Gastroesophageal sphincter (tissue), 3 donors: Measurements from ENCODE around the gene AGBL3.

Source experiments
- POLR2A ChIP-seq, 2 donors: fragments of 450-650 bp; IDR thresholded peaks; one replicate each; pipeline ENCODE4 v1.6.1; 2017; ENCODE audit warnings: antibody characterized with exemption in 2 of 2, mild to moderate bottlenecking in 2 of 2, moderate library complexity in 1 of 2
- POLR2AphosphoS5 ChIP-seq: sonication (generic); formaldehyde crosslinking; IDR thresholded peaks from one replicate; pipeline ENCODE4 v1.6.1; 2017; ENCODE audit warnings: antibody characterized with exemption
- TF ChIP-seq, protein P1 (sequence below), 4 experiments: fragments of 200-600 bp in 2 of 4; fragments of 450-650 bp in 2 of 4; sonication (generic) in 1 of 4; IDR thresholded peaks; one replicate each; pipeline ENCODE4 v1.5.1; 2017 to 2019; ENCODE audit warnings: antibody characterized with exemption in 4 of 4, mild to moderate bottlenecking in 2 of 4, moderate library complexity in 2 of 4

DNA sequence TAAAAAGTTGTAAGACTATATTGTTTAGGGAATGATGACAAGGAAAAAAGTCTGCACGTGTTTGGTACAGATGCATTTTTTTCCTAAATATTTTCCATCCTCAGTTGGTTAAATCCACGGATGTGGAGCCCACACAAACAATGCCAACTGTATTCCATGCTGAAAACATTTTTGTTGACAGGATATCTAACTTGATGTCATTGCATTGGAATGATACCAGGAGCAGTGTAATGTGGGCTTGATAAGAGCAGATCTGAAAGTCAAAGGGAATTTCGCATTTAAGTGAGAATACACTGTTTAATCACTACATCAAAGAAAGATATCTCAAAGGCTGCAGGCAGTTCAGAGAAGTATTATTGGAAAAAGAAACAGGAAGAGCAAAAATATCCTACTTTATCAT, 112.1 kb downstream of the AGBL3 start:
- TF ChIP-seq POLR2A (IDR thresholded peaks at IDR 0.05) (no peak), POLR2AphosphoS5 (no peak)
- TF ChIP-seq, protein P1, sequence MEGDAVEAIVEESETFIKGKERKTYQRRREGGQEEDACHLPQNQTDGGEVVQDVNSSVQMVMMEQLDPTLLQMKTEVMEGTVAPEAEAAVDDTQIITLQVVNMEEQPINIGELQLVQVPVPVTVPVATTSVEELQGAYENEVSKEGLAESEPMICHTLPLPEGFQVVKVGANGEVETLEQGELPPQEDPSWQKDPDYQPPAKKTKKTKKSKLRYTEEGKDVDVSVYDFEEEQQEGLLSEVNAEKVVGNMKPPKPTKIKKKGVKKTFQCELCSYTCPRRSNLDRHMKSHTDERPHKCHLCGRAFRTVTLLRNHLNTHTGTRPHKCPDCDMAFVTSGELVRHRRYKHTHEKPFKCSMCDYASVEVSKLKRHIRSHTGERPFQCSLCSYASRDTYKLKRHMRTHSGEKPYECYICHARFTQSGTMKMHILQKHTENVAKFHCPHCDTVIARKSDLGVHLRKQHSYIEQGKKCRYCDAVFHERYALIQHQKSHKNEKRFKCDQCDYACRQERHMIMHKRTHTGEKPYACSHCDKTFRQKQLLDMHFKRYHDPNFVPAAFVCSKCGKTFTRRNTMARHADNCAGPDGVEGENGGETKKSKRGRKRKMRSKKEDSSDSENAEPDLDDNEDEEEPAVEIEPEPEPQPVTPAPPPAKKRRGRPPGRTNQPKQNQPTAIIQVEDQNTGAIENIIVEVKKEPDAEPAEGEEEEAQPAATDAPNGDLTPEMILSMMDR (IDR thresholded peaks at IDR 0.05) = no peak
